HG02610 (cell line): ENCODE data around the gene LACTB.

Experiments used
- ATAC-seq: cut with Tn5 transposase; IDR thresholded peaks from one replicate; pipeline ENCODE4 v1.9.1; 2021; ENCODE audit warnings: mild to moderate bottlenecking, moderate library complexity; ENCODE audit not compliant: unreplicated experiment

Gene LACTB, protein sequence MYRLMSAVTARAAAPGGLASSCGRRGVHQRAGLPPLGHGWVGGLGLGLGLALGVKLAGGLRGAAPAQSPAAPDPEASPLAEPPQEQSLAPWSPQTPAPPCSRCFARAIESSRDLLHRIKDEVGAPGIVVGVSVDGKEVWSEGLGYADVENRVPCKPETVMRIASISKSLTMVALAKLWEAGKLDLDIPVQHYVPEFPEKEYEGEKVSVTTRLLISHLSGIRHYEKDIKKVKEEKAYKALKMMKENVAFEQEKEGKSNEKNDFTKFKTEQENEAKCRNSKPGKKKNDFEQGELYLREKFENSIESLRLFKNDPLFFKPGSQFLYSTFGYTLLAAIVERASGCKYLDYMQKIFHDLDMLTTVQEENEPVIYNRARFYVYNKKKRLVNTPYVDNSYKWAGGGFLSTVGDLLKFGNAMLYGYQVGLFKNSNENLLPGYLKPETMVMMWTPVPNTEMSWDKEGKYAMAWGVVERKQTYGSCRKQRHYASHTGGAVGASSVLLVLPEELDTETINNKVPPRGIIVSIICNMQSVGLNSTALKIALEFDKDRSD

DNA sequence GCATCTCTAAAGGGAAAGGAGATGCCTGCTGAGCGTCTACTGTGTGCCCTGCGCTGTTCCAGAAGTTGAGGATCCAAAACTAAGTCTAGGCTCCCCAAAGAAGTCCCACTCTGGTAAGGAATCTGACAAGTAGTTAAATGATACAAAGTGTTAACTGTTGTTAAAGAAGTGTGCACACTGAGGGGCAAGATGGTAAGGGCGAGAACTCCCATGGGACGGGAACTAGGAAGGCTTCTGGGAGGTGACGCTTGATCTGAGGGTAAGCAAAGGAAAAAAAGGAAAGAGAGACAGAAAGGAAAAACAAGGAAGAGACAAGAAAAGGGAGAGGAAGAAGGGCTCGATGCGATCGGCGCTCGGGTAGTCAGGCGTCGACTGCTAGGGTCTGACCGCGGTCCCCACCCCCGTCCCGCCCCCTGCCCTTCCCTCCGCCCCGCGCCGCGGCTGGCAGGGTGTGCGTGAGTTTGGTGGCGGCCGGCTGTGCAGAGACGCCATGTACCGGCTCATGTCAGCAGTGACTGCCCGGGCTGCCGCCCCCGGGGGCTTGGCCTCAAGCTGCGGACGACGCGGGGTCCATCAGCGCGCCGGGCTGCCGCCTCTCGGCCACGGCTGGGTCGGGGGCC lies at the start of gene LACTB:
LACTB (plus strand) TSS at position 480 of the 620 bp plus-strand sequence; CDS start at position 491, 11 bp downstream.
- peak; percentile 80 for ATAC-seq

DNA sequence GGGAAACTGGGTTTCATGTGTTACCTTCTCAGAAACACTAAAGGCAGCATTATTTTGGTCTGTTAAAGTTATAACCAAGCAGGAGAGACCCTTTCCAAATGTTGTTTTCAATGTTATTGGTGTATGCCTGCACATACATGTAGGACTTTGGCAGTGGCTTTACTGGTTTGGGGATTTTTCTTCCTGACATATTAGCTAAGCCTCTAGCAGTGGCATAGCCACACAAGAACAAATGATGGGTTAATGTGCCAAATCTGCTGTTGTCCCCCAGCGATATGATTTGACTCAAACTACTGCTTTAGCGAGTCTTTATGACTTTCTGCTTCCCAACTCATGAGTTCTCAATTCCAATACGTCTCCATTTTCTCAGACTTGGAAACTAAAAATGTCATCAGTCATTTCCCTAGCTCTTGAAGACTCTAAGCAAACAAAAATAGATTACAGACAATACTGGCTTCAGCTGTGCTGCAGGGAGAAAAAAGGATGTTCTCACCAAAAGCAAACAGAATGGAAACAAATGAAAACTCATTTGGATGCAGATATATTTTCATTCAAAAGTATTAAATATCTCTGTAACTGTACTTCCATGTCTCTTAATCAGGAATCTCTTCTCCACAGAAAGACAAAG lies 49.5 kb upstream of the LACTB start:
- no peak for ATAC-seq

DNA sequence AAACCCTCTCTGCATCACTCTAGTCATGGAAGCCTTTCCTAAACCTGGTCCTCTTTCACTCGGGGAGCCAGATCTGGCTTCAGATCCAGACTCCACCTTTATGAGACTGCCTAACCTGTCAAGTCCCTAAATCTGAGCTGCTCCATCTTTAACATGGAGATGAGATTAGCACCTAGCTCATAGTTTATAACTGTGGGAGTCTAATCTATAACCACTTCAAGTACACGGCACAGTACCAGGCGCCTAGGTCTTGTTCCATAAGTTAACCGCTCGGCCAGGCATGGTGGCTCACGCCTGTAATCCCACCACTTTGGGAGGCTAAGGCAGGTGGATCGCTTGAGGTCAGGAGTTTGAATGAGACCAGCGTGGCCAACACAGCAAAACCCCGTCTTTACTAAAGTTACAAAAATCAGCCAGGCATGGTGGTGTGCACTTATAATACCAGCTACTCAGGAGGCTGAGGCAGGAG lies 48.8 kb upstream of the LACTB start:
- ATAC-seq, result no peak

DNA sequence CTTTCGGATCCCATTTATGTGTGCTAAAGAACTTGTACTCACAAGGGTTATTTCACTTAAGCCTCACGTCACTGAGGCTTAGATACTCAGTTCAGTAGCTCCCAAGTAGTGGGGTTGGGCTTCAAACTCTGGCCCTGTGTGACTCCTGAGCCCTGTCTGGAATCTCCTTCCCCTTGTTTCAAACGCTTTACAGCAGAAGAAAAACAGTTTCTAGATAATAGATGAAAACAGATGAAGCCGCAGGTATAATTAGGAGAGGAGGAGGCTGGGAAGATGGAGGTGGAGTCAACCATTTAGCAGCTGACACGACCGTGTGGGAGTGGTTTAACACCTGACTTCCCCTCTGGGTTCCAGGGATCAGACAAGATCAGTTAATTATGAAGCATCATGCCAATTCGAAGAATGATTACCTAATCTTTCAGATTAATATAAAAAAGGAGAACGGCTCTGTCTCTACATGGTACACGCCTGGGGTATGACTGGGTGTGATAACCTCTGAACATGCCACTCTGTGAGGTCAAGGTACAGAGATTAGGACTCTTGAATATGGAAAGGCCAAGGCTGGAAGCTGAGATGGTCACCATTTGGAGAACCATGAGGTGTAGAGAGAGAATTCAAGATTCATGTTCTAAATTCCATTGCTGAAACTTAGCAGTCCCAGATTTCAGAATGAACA lies 48.0 kb upstream of the LACTB start:
- no peak for ATAC-seq

DNA sequence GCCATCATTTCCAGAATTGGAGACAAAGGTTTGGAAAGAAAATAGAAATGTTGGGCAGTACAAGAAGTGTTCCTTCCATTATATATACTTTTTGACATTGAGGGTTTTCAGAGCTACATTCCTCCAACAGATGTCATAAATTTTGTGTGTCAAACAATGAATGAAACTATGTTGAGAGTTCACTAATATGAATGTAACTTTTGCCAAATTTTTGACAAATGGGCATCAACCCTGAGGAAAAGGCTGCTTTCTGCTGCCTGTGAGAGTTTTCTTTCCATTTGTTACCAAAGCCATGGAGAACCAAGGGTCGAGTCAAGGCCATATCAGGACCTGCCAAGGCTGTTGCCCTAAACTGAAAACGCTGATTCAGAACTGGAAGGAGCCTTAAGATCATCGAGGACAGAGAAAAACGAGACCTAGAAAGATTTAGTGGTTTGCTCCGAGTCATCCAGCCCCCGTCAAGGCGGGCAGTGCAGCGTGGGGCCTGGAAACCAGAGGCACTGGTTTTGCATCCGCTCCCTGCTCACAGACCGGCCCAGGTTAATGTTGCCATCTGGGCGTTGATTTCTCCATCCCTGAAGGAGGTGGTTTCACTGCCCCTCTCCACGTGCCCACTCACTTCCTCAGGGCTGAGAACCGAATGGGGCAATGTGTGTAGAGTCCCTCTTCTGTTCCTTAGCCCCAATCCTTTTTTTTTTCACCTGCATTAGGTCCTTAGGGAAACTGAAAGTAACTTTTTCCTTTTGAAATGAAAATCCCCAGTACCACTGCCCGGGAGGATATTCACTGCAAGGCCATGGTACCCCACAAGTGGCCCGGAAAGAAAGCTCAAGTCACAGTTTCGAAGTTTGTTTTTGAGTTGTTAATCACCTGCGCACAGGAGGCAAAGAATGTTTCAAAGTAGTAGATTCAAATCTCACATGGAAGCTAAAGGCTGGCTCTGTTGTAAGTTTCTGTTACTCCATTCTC lies 46.4 kb upstream of the LACTB start:
- no peak for ATAC-seq

DNA sequence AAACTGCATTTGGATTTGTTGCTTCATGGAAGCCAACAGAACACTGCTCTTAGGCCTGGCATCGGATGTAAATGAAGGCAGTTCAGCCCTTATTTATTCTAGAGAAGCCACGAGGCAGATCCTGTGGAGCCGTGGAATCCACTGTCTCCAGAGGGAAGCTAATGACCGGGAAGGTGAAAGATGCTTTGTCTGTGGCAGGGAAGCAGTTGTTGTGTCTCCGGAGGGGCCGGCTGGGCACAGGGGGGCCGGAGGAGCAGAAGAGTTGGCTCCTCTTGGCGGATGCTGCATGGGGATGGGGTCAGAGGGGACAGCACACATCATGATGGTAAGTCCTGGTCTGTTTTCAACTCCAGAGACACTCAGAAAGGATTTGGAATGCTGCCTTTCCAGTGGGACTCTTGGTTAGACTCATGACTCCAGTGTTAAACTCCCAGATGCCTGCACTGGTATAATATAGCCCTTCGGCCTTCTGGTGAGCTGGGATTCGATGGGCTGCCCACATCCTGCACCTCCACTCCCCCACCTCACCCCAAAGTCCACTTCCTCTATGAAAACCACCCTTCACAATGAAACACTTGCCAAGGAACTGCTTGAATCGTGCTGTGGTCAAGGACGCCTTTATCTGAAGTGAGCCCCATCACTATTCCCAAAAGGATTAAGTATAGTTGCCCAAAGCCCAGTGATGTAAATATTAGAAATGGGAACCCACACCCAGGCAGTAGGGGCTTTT lies 45.5 kb upstream of the LACTB start:
- no peak for ATAC-seq

DNA sequence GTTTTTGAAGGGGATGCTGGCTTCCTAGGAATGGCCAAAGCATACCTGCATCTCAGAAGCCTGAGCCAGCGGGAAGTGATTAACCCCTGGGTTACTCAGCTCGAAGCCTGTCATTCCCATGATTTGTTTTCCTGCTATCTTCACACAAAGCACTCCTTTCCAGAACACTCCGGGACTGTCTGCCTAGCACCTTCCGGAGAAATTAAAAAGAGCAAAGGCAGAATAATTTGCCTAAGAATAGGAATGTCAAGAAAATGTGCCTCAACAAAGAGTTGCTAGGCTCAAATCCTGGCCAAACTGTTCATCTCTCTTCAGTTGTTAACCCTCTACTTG lies 45.0 kb upstream of the LACTB start:
- ATAC-seq, result no peak

DNA sequence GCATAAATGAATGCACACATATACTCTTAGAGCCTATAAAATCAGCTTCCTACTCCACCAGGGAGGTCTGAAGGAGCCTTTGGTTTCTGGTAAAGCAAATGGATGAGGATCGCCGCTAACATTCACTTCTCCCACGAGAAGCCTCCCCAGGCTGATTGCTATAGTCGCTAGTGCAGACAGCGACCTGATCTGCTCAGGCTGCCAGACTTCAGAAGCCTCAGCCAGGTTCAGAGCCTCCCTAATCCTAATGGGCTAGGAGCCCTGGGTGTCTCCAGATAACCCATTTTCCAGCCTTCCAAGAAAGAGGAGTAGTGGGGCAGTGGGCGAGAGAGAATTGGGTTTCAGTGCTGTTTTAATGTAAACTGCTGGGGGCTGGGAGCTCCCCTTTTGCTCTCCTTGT lies 43.7 kb upstream of the LACTB start:
- no peak for ATAC-seq

DNA sequence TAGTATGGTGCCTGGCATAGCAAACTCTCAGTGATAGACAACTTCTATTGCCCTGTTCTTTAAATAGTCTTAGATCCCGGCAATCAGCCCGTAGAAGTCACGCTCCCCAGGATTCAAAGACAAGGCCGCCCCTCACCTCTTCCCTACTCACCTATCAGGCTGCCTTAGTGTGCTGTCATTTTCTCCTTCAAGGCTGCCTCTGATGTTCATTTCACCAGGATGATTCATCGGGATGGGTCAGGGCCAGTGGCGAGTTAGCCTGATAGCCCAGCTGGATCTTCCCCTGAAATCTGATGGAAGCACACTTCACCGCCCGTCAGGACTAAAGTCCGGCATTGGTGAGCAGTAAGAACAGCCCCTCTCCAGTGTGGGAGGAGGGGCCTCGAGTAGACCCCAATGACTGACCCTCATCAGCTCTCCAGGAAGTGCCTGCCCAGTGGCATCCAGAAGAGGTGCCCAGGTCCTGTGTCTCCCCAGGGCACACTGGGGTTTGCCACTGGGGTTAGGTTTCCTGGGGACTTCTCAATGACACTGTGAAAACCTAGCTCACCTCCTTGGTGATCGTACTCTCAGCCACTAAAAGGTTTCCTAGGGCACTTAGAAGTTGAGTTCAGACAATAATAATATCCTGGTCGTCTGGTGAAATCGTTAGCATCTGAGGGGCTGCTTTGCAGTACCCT lies 41.6 kb upstream of the LACTB start:
- no peak for ATAC-seq

DNA sequence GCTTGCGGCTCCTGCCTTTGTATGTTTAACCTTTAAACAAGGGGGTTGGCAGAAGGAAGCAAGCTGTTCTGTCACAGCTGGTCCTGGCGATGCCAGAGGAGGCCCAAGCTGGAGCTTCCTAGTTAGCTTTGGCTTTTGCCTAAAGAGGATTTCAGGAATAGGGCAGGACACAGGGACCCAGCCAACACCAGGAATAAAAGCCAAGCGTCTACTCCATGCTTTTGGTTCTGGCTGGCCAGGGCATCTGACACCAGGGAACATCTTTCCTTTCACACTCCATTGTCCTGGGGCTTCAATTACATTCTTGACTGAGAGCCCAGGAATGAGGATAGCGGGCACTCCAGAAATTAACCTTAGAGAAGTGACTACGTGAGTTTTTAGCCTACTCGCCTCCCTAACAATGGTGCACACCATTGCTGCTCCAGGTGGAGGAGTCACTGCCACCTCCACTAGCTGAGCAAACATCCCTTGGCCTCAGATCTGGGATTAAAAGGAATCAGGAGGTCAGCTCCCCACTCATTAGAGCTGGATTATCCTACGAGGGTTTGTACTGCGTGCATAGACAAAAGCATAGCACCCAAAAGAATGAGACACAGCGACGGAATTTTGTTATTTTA lies 40.9 kb upstream of the LACTB start:
- ATAC-seq, result no peak

DNA sequence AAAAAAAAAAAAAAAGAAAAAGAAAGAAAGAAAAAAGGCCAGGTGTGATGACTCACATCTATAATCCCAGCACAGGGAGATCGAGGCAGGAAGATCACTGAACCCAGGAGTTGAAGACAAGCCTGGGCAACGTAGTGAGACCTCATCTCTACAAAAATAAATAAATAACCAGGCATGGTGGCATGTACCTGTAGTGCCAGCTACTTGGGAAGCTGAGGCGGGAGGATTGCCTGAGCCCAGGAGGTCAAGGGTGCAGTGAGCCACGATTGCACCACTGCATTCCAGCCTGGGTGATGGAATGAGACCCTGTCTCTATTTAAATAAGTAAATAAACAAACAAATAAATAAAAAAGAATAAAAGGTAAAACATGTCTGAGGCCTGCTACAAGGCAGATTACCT lies 39.3 kb upstream of the LACTB start:
- no peak for ATAC-seq

DNA sequence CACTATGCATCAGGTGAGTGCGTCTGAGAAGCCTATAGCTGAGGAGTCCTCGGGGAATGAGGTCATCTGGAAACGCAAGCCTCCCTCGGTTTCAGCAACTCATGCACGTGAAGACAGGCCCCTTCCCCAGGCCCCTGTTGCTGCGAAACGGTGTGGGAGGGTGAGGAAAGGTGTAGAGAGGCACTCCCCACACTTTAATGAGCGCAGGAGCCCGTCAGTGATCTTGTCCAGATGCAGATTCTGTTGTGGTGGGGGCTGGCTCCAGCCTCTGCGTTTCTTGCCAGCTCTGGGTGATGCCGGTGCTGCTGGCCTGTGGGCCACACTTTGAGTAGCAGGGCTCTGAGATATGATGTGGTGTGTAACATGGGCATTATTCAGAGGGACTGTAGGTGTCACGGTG lies 38.6 kb upstream of the LACTB start:
- ATAC-seq, result no peak

DNA sequence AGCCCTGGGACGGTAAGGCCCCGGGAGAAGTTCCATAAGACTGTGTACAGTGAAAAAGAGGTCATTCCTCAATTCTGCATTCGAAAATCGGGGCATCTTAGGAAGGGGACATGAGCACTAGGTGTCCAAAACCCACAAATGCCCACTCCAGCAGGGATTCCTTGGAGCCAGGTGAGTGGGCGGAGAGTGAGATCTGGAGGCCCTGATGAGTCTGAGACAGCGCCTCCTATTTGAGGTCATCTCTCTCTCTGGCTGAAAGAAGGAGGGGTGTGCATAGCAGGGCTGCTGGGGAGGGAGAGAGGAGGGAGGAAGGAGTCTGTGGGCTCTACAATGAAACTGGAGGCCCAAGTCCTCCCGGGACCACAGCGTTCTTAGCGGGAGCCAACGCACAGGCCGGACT lies 38.1 kb upstream of the LACTB start:
- ATAC-seq, result no peak

DNA sequence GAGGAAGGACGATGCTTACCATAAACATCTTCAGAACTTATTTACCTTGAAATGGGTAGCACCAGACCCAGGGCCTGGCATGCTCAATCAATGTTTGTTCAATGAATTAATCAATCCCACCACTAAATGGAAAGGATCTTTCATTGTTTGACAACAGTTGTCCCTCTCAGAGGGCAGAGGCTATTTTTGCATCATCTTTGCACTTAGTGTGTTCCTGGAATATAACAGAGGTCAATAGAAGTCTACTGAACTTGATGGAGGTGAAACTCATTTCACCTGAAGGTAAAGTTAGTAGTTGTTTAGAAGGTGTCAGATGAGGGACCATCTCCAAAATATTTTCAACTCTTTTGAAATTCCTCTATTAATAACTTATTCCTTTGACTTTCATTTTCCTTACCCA lies 36.9 kb upstream of the LACTB start:
- ATAC-seq, result no peak

DNA sequence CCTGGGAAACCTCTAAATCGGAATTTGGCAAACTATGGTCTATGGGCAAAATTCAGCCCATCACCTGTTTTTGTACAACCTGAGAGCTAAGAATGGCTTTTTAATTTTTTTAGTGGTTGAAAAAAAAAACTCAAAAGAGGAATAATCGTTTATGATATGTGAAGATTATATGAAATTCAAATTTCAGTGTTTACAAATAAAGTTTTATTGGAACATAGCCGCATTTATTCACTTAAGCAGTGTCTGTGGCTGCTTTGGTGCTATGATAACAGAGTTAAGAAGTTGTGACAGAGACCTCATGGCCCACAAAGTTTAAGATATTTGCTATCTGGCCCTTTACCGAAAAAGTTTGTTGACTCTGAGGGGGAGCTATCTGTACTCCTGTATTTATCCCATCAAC lies 36.4 kb upstream of the LACTB start:
- no peak for ATAC-seq

DNA sequence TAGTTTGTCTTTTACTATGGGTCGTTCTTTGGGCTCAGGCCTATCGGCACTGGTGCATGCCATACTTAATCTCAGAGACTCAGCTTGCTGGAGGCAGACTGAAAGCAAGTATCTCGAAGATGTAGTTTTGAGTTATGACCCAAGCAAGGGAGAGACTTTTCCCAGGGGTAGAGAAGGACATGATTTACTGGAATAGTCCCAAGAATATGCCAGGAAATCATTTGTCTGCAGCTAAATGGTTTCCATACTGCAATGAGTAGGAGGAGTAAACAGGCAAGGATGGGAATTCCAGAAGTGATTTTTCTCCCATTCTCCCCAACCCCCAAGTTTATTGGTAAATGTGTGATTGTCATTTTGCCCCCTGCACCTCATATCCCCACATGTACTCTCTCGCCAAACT lies 35.4 kb upstream of the LACTB start:
- ATAC-seq, result no peak

DNA sequence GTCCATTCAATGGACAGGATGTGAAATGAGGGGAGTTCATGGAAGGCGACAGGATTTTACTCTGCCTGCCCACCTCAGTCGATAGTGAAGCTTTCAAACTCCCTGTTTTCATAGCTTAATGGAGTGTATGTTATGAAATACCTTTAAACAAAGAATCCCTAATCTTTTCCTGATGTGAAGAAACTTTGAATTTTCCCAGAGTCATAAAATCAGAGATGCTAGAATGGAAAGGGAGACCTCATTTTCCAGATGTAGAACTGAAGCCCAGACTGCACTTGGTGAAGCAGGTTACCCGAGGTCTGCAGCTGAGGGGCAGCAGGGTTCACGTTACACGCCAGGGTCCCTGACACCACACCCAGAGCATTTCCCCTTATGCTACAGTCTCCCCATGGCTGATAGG lies 34.7 kb upstream of the LACTB start:
- no peak for ATAC-seq

DNA sequence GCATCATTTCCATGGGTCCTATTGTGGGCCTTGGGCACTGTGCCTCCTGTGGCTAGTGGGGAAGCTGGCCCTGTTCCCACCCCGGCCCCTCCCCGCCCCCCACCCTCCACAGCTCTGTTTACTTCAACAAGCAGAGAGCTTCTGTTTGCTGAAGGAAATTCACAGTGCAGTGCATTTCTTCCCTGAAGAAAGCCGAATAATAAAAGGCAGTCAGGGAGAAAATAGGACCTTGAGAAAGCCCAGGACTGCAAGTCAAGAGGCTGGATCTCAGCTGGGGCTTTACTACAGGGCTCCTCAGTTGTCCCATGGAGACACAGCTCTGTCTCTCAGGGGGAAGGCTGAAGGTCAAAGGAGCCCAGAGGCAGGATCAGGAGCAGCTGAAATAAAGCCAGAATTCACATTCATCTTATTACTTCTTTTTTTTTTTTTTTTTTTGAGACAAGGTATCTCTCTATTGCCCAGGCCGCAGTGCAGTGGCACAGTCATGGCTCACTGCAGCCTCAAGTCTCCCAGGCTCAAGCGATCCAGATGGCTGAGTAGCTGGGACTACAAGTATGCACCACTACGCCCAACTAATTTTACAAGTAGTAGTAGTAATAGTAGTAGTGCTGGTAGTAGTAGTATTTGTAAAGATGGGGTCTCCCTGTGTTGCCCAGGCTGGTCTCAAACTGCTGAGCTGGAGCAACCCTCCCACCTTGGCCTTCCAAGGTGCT lies 33.0 kb upstream of the LACTB start:
- no peak for ATAC-seq
